H9 (cell line): ENCODE data around the gene WDR33. TPM values are rescaled to one million over a fixed set of nuclear protein-coding genes. Genes with fewer than 3 reads are reported as not detected.

Source experiments
- DNase-seq: peaks from one replicate; pipeline ENCODE4 v3.0.0-alpha.2; 2017
- H2AFZ ChIP-seq: one replicate; pipeline ENCODE4 v1.6.1; 2013; ENCODE audit warnings: mild to moderate bottlenecking, low read length, control low read depth, moderate library complexity
- H2AK5ac ChIP-seq: 2 replicates; pipeline ENCODE4 v1.6.1; 2013; ENCODE audit warnings: low read length, control low read depth, mixed read lengths; ENCODE audit not compliant: insufficient read length
- H2BK120ac ChIP-seq: one replicate; pipeline ENCODE4 v1.6.1; 2013; ENCODE audit warnings: low read depth, mild to moderate bottlenecking, low read length, control low read depth, inconsistent platforms; ENCODE audit not compliant: poor library complexity, severe bottlenecking
- H2BK12ac ChIP-seq: 2 replicates; pipeline ENCODE4 v1.6.1; 2013; ENCODE audit warnings: low read length, control low read depth, mixed read lengths, low read depth; ENCODE audit not compliant: insufficient read length
- H2BK15ac ChIP-seq: 2 replicates; pipeline ENCODE4 v1.6.1; 2013; ENCODE audit warnings: low read depth, low read length, control low read depth
- H2BK20ac ChIP-seq: one replicate; pipeline ENCODE4 v1.6.1; 2013; ENCODE audit warnings: low read depth, mild to moderate bottlenecking, low read length, control low read depth, inconsistent platforms; ENCODE audit not compliant: poor library complexity, severe bottlenecking
- H2BK5ac ChIP-seq: 2 replicates; pipeline ENCODE4 v1.6.1; 2013; ENCODE audit warnings: low read length, control low read depth, mixed read lengths; ENCODE audit not compliant: insufficient read length
- H3K14ac ChIP-seq: 2 replicates; pipeline ENCODE4 v1.6.1; 2013; ENCODE audit warnings: low read length, control low read depth; ENCODE audit not compliant: insufficient read depth
- H3K18ac ChIP-seq: 2 replicates; pipeline ENCODE4 v1.6.1; 2013; ENCODE audit warnings: low read depth, mild to moderate bottlenecking, mixed read lengths, low read length, control low read depth; ENCODE audit not compliant: insufficient read length
- H3K23ac ChIP-seq: 2 replicates; pipeline ENCODE4 v1.6.1; 2013; ENCODE audit warnings: low read length, control low read depth, mixed read lengths, low read depth; ENCODE audit not compliant: insufficient read length
- H3K23me2 ChIP-seq: 2 replicates; pipeline ENCODE4 v1.6.1; 2013; ENCODE audit warnings: low read depth, mild to moderate bottlenecking, mixed read lengths, low read length, control low read depth; ENCODE audit not compliant: insufficient read length, poor library complexity, severe bottlenecking
- H3K27ac ChIP-seq: 2 replicates; pipeline ENCODE4 v1.5.1; 2013; ENCODE audit warnings: low read length, control low read depth, mixed read lengths, low read depth; ENCODE audit not compliant: insufficient read length
- H3K27me3 ChIP-seq: 2 replicates; pipeline ENCODE4 v1.6.1; 2013; ENCODE audit warnings: low read length, control low read depth, inconsistent platforms; ENCODE audit not compliant: insufficient read depth
- H3K4ac ChIP-seq: 2 replicates; pipeline ENCODE4 v1.6.1; 2013; ENCODE audit warnings: low read depth, mild to moderate bottlenecking, control low read depth, inconsistent platforms, low read length, moderate library complexity
- H3K4me1 ChIP-seq: 2 replicates; pipeline ENCODE4 v1.6.1; 2013; ENCODE audit warnings: low read length, control low read depth, inconsistent platforms; ENCODE audit not compliant: insufficient read depth
- H3K4me2 ChIP-seq: 2 replicates; pipeline ENCODE4 v1.6.1; 2013; ENCODE audit warnings: low read length, control low read depth, mixed read lengths; ENCODE audit not compliant: insufficient read length, insufficient read depth
- H3K56ac ChIP-seq: 2 replicates; pipeline ENCODE4 v1.6.1; 2013; ENCODE audit warnings: low read depth, mild to moderate bottlenecking, mixed read lengths, low read length, control low read depth; ENCODE audit not compliant: insufficient read length
- H3K79me1 ChIP-seq: 2 replicates; pipeline ENCODE4 v1.6.1; 2013; ENCODE audit warnings: low read depth, mild to moderate bottlenecking, moderate library complexity, low read length, control low read depth, inconsistent platforms; ENCODE audit not compliant: insufficient read depth, poor library complexity, severe bottlenecking
- H3K79me2 ChIP-seq: 2 replicates; pipeline ENCODE4 v1.6.1; 2013; ENCODE audit warnings: low read length, control low read depth, inconsistent platforms; ENCODE audit not compliant: insufficient read depth
- H3K9ac ChIP-seq: 2 replicates; pipeline ENCODE4 v1.6.1; 2013; ENCODE audit warnings: low read length, control low read depth, mixed read lengths; ENCODE audit not compliant: insufficient read length; ENCODE audit errors: extremely low read depth
- H3K9me3 ChIP-seq: one replicate; pipeline ENCODE4 v1.6.1; 2013; ENCODE audit warnings: low read depth, low read length, inconsistent platforms; ENCODE audit not compliant: control insufficient read depth
- H3T11ph ChIP-seq: one replicate; pipeline ENCODE4 v1.6.1; 2013; ENCODE audit warnings: mild to moderate bottlenecking, low read length, control low read depth, inconsistent platforms
- H4K20me1 ChIP-seq: one replicate; pipeline ENCODE4 v1.6.1; 2013; ENCODE audit not compliant: control insufficient read depth, insufficient read length, insufficient read depth
- H4K5ac ChIP-seq: 2 replicates; pipeline ENCODE4 v1.6.1; 2013; ENCODE audit warnings: low read depth, mild to moderate bottlenecking, mixed read lengths, low read length, control low read depth; ENCODE audit not compliant: insufficient read length
- H4K8ac ChIP-seq: replicated peaks from 2 replicates; pipeline ENCODE4 v1.6.1; 2013; ENCODE audit warnings: low read length, control low read depth, mixed read lengths, low read depth; ENCODE audit not compliant: insufficient read length
- H4K91ac ChIP-seq: 2 replicates; pipeline ENCODE4 v1.6.1; 2013; ENCODE audit warnings: low read depth, mild to moderate bottlenecking, moderate library complexity, mixed read lengths, low read length, control low read depth; ENCODE audit not compliant: insufficient read length
- H3K27ac Mint-ChIP-seq, 3 experiments: 2 replicates in 2 of 3; 3 replicates in 1 of 3; pipeline ENCODE4 v1.8.0; 2020 to 2021; ENCODE audit warnings: mixed read lengths in 3 of 3, mild to moderate bottlenecking in 1 of 3, moderate library complexity in 1 of 3
- H3K27me3 Mint-ChIP-seq: 2 replicates; pipeline ENCODE4 v1.8.0; 2021; ENCODE audit warnings: low read depth, mild to moderate bottlenecking, moderate library complexity, mixed read lengths
- H3K36me3 Mint-ChIP-seq, 3 experiments: 2 replicates in 2 of 3; 3 replicates in 1 of 3; pipeline ENCODE4 v1.8.0; 2020 to 2021; ENCODE audit warnings: low read depth in 3 of 3, mixed read lengths in 3 of 3; ENCODE audit not compliant: insufficient read depth in 1 of 3
- H3K4me1 Mint-ChIP-seq, 2 experiments: 2 replicates each; pipeline ENCODE4 v1.8.0; 2020; ENCODE audit warnings: mixed read lengths in 2 of 2
- H3K4me3 Mint-ChIP-seq, 2 experiments: 2 replicates in 1 of 2; 3 replicates in 1 of 2; pipeline ENCODE4 v1.8.0; 2020 to 2021; ENCODE audit warnings: mild to moderate bottlenecking in 2 of 2, mixed read lengths in 2 of 2, moderate library complexity in 1 of 2
- H3K9me3 Mint-ChIP-seq, 2 experiments: 2 replicates in 1 of 2; 3 replicates in 1 of 2; pipeline ENCODE4 v1.8.0; 2020; ENCODE audit warnings: mild to moderate bottlenecking in 2 of 2, mixed read lengths in 2 of 2, moderate library complexity in 1 of 2
- WGBS: extraction: QIAGEN DNeasy Blood & Tissue Kit; methylation state at CpG from one replicate; pipeline ENCODE4 v1.1.7; 2013; ENCODE audit warnings: missing lambda C conversion rate, low lambda C conversion rate, mixed read lengths; ENCODE audit not compliant: insufficient read length; ENCODE audit errors: extremely low coverage; 5-methylcytosine and 5-hydroxymethylcytosine counted together
- total RNA-seq: library from RNA; stranded (reverse); gene quantifications from 2 replicates; pipeline ENCODE4 v1.2.1, GENCODE V29; 2021
- TF ChIP-seq, protein P1 (sequence below): fragments of 200-600 bp; sonication (generic); conservative IDR thresholded peaks from 3 replicates; pipeline ENCODE4 v1.8.0; 2021; ENCODE audit warnings: antibody characterized with exemption, mild to moderate bottlenecking

Gene WDR33
- total RNA-seq, 1 experiment from 2014 or later: 86.0 TPM

DNA sequence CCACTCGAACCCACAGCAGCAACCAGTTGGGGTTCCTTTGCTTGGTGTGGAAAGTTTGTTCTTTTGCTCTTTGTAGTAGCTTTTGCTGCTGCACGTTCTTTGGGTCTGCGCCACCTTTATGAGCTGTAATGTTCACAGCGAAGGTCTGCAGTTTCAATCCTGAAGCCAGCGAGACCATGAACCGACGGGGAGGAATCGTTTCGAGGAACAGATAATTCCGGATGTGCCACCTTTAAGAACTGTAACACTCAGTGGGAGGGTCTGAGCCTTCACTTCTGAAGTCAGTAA lies 150.7 kb downstream of the WDR33 start:
- Histone ChIP-seq H3K9me3 (no peaks in the 10 kb centered on the region), H3K27me3 (peaks cover 9% of the 10 kb centered on the region; the same call in 1 of the 2 replicates), H3K14ac (no peak overlapping the region), H4K5ac (no peak overlapping the region), H3K4ac (no peak overlapping the region), H4K91ac (no peak overlapping the region), H3K9ac (no peak overlapping the region), H2BK20ac (no peak overlapping the region), H2AFZ (no peak overlapping the region), H2BK12ac (no peak overlapping the region), H3K79me2 (0 out of 2 replicates have a peak, but pooled peaks cover 2% of the 10 kb centered on the region), H3K27ac (no peak overlapping the region), H4K20me1 (no peaks in the 10 kb centered on the region), H2BK120ac (no peak overlapping the region), H3K56ac (no peak overlapping the region), H3K18ac (no peak overlapping the region), H3T11ph (no peak overlapping the region), H2BK5ac (no peak overlapping the region), H3K23ac (no peak overlapping the region), H3K4me1 (no peaks in the 10 kb centered on the region), H2BK15ac (no peak overlapping the region), H3K4me2 (no peak overlapping the region), H2AK5ac (no peak overlapping the region), H3K79me1 (no peaks in the 10 kb centered on the region), H4K8ac (no peak overlapping the region), H3K23me2 (peaks cover 4% of the 10 kb centered on the region)
- Mint-ChIP-seq H3K36me3 (peaks cover 0 to 2% (median 0%) of the 10 kb centered on the region in 3 experiments; a peak in 3 of 7 replicates), H3K9me3 (no peaks in the 10 kb centered on the region), H3K27ac (no peak overlapping the region), H3K4me1 (peaks cover 10% of the 10 kb centered on the region in 2 experiments), H3K27me3 (peaks cover 26% of the 10 kb centered on the region), H3K4me3 (no peak overlapping the region)
- WGBS: no CpG with 5 or more reads among the region's 10 CpGs
- TF ChIP-seq, protein P1, sequence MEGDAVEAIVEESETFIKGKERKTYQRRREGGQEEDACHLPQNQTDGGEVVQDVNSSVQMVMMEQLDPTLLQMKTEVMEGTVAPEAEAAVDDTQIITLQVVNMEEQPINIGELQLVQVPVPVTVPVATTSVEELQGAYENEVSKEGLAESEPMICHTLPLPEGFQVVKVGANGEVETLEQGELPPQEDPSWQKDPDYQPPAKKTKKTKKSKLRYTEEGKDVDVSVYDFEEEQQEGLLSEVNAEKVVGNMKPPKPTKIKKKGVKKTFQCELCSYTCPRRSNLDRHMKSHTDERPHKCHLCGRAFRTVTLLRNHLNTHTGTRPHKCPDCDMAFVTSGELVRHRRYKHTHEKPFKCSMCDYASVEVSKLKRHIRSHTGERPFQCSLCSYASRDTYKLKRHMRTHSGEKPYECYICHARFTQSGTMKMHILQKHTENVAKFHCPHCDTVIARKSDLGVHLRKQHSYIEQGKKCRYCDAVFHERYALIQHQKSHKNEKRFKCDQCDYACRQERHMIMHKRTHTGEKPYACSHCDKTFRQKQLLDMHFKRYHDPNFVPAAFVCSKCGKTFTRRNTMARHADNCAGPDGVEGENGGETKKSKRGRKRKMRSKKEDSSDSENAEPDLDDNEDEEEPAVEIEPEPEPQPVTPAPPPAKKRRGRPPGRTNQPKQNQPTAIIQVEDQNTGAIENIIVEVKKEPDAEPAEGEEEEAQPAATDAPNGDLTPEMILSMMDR: no peak
- no peak for DNase-seq
